ENCODE data around the gene TAF11L11. TPM values are rescaled to one million over a fixed set of nuclear protein-coding genes. Genes with fewer than 3 reads are reported as not detected.
"Not testable (repeated sequence)": the region's sequence is repeated elsewhere in the genome, so short reads cannot be mapped to it uniquely, and the experiment has no call there.

Gene TAF11L11
- not detected in 2 replicates for total RNA-seq (2012; rRNA removed)

- H3K36me3 ChIP-seq (ENCODE audit: insufficient read depth, low read length); H3K9me3 ChIP-seq (replicated peaks; ENCODE audit: low read length); H3K9ac ChIP-seq (ENCODE audit: low read depth, low read length); H3K4me2 ChIP-seq (ENCODE audit: low read length); H3K4me1 ChIP-seq (ENCODE audit: control insufficient read depth, insufficient read depth, low read length); H3K27me3 ChIP-seq (ENCODE audit: control insufficient read depth, insufficient read depth, low read length); H3K4me3 ChIP-seq (ENCODE audit: low read length): not testable (repeated sequence)
Measured at GRCh38 chr5:17603880-17604279, at the start of gene TAF11L11. Gene TAF11L11, plus strand, starts transcription at chr5:17604183.

GRCh38 chr5:17585658-17586057 lies 18.3 kb upstream of the TAF11L11 start, which contains the start of gene TAF11L7:
Gene TAF11L7, minus strand, starts transcription at chr5:17585758.
- H3K36me3 ChIP-seq (ENCODE audit: insufficient read depth, low read length); H3K27me3 ChIP-seq (ENCODE audit: control insufficient read depth, insufficient read depth, low read length); H3K4me3 ChIP-seq (ENCODE audit: low read length); H3K9ac ChIP-seq (ENCODE audit: low read depth, low read length); H3K4me2 ChIP-seq (ENCODE audit: low read length); H3K4me1 ChIP-seq (ENCODE audit: control insufficient read depth, insufficient read depth, low read length); H3K9me3 ChIP-seq (replicated peaks; ENCODE audit: low read length): not testable (repeated sequence)

GRCh38 chr5:17590860-17591259 lies 13.1 kb upstream of the TAF11L11 start, which contains the start of gene TAF11L8:
Gene TAF11L8, minus strand, starts transcription at chr5:17590960.
- H3K9me3 ChIP-seq (replicated peaks; ENCODE audit: low read length); H3K9ac ChIP-seq (ENCODE audit: low read depth, low read length); H3K27me3 ChIP-seq (ENCODE audit: control insufficient read depth, insufficient read depth, low read length); H3K36me3 ChIP-seq (ENCODE audit: insufficient read depth, low read length); H3K4me3 ChIP-seq (ENCODE audit: low read length); H3K4me1 ChIP-seq (ENCODE audit: control insufficient read depth, insufficient read depth, low read length); H3K4me2 ChIP-seq (ENCODE audit: low read length): not testable (repeated sequence)

GRCh38 chr5:17594255-17594654 lies 9.7 kb upstream of the TAF11L11 start, which contains the start of gene TAF11L9:
Gene TAF11L9, minus strand, starts transcription at chr5:17594394.
- not testable (repeated sequence) for H3K4me2 ChIP-seq (ENCODE audit: low read length); H3K4me1 ChIP-seq (ENCODE audit: control insufficient read depth, insufficient read depth, low read length); H3K27me3 ChIP-seq (ENCODE audit: control insufficient read depth, insufficient read depth, low read length); H3K9ac ChIP-seq (ENCODE audit: low read depth, low read length); H3K36me3 ChIP-seq (ENCODE audit: insufficient read depth, low read length); H3K4me3 ChIP-seq (ENCODE audit: low read length); H3K9me3 ChIP-seq (replicated peaks; ENCODE audit: low read length)

GRCh38 chr5:17597728-17598127 lies 6.3 kb upstream of the TAF11L11 start, which contains the start of gene TAF11L10:
Gene TAF11L10, minus strand, starts transcription at chr5:17597828.
- H3K4me3 ChIP-seq (ENCODE audit: low read length); H3K4me1 ChIP-seq (ENCODE audit: control insufficient read depth, insufficient read depth, low read length); H3K27me3 ChIP-seq (ENCODE audit: control insufficient read depth, insufficient read depth, low read length); H3K9ac ChIP-seq (ENCODE audit: low read depth, low read length); H3K4me2 ChIP-seq (ENCODE audit: low read length); H3K9me3 ChIP-seq (replicated peaks; ENCODE audit: low read length); H3K36me3 ChIP-seq (ENCODE audit: insufficient read depth, low read length): not testable (repeated sequence)

- no peak overlapping the region for H3K4me2 ChIP-seq (ENCODE audit: low read length)
- H3K9me3 ChIP-seq (replicated peaks; ENCODE audit: low read length) = peaks cover 4% of the 10 kb centered on the region
- H3K4me1 ChIP-seq (ENCODE audit: control insufficient read depth, insufficient read depth, low read length) = no peaks in the 10 kb centered on the region
- H3K27me3 ChIP-seq (ENCODE audit: control insufficient read depth, insufficient read depth, low read length) = no peaks in the 10 kb centered on the region
- no peaks in the 10 kb centered on the region for H3K36me3 ChIP-seq (ENCODE audit: insufficient read depth, low read length)
- no peak overlapping the region for H3K9ac ChIP-seq (ENCODE audit: low read depth, low read length)
- no peak overlapping the region for H3K4me3 ChIP-seq (ENCODE audit: low read length)
Measured at GRCh38 chr5:17604951-17605350, 968 bp downstream of the TAF11L11 start.

- not testable (repeated sequence) for H3K36me3 ChIP-seq (ENCODE audit: insufficient read depth, low read length); H3K9me3 ChIP-seq (replicated peaks; ENCODE audit: low read length); H3K4me1 ChIP-seq (ENCODE audit: control insufficient read depth, insufficient read depth, low read length); H3K9ac ChIP-seq (ENCODE audit: low read depth, low read length); H3K4me2 ChIP-seq (ENCODE audit: low read length); H3K27me3 ChIP-seq (ENCODE audit: control insufficient read depth, insufficient read depth, low read length); H3K4me3 ChIP-seq (ENCODE audit: low read length)
Measured at GRCh38 chr5:17607461-17607860, 3.5 kb downstream of the TAF11L11 start.

- H3K4me3 ChIP-seq (ENCODE audit: low read length); H3K36me3 ChIP-seq (ENCODE audit: insufficient read depth, low read length); H3K9me3 ChIP-seq (replicated peaks; ENCODE audit: low read length); H3K4me1 ChIP-seq (ENCODE audit: control insufficient read depth, insufficient read depth, low read length); H3K4me2 ChIP-seq (ENCODE audit: low read length); H3K27me3 ChIP-seq (ENCODE audit: control insufficient read depth, insufficient read depth, low read length); H3K9ac ChIP-seq (ENCODE audit: low read depth, low read length): not testable (repeated sequence)
Measured at GRCh38 chr5:17610092-17610491, 6.1 kb downstream of the TAF11L11 start, which contains the start of gene TAF11L12. Gene TAF11L12, plus strand, starts transcription at chr5:17610392.

GRCh38 chr5:17614872-17615605 lies 11.1 kb downstream of the TAF11L11 start:
- Histone ChIP-seq H3K27me3 (ENCODE audit: control insufficient read depth, insufficient read depth, low read length) (no peaks in the 10 kb centered on the region), H3K9me3 (replicated peaks; ENCODE audit: low read length) (peaks cover 3% of the 10 kb centered on the region), H3K9ac (ENCODE audit: low read depth, low read length) (no peak overlapping the region), H3K4me2 (ENCODE audit: low read length) (no peak overlapping the region), H3K4me1 (ENCODE audit: control insufficient read depth, insufficient read depth, low read length) (no peaks in the 10 kb centered on the region), H3K4me3 (ENCODE audit: low read length) (no peak overlapping the region), H3K36me3 (ENCODE audit: insufficient read depth, low read length) (no peaks in the 10 kb centered on the region)

- no peaks in the 10 kb centered on the region for H3K4me1 ChIP-seq (ENCODE audit: control insufficient read depth, insufficient read depth, low read length)
- H3K4me2 ChIP-seq (ENCODE audit: low read length) = no peak overlapping the region
- no peaks in the 10 kb centered on the region for H3K9me3 ChIP-seq (replicated peaks; ENCODE audit: low read length)
- no peaks in the 10 kb centered on the region for H3K36me3 ChIP-seq (ENCODE audit: insufficient read depth, low read length)
- H3K9ac ChIP-seq (ENCODE audit: low read depth, low read length) = no peak overlapping the region
- no peak overlapping the region for H3K4me3 ChIP-seq (ENCODE audit: low read length)
- H3K27me3 ChIP-seq (ENCODE audit: control insufficient read depth, insufficient read depth, low read length) = no peaks in the 10 kb centered on the region
Measured at GRCh38 chr5:17619354-17619753, 15.4 kb downstream of the TAF11L11 start.

GRCh38 chr5:17620627-17621026 lies 16.6 kb downstream of the TAF11L11 start:
- Histone ChIP-seq H3K4me3 (ENCODE audit: low read length) (no peak overlapping the region), H3K4me1 (ENCODE audit: control insufficient read depth, insufficient read depth, low read length) (no peaks in the 10 kb centered on the region), H3K36me3 (ENCODE audit: insufficient read depth, low read length) (no peaks in the 10 kb centered on the region), H3K4me2 (ENCODE audit: low read length) (no peak overlapping the region), H3K9ac (ENCODE audit: low read depth, low read length) (no peak overlapping the region), H3K27me3 (ENCODE audit: control insufficient read depth, insufficient read depth, low read length) (no peaks in the 10 kb centered on the region), H3K9me3 (replicated peaks; ENCODE audit: low read length) (no peaks in the 10 kb centered on the region)

- no peak overlapping the region for H3K4me2 ChIP-seq (ENCODE audit: low read length)
- no peaks in the 10 kb centered on the region for H3K4me1 ChIP-seq (ENCODE audit: control insufficient read depth, insufficient read depth, low read length)
- H3K27me3 ChIP-seq (ENCODE audit: control insufficient read depth, insufficient read depth, low read length) = no peaks in the 10 kb centered on the region
- no peaks in the 10 kb centered on the region for H3K9me3 ChIP-seq (replicated peaks; ENCODE audit: low read length)
- no peaks in the 10 kb centered on the region for H3K36me3 ChIP-seq (ENCODE audit: insufficient read depth, low read length)
- no peak overlapping the region for H3K9ac ChIP-seq (ENCODE audit: low read depth, low read length)
- no peak overlapping the region for H3K4me3 ChIP-seq (ENCODE audit: low read length)
Measured at GRCh38 chr5:17625686-17626085, 21.7 kb downstream of the TAF11L11 start.
